ENCODE results near the gene TSHZ2.

TSHZ2 gene

GRCh38 chr20:53201588-53201987 lies 229.4 kb downstream of the TSHZ2 start:
- DNase-seq (ENCODE audit: low read depth), result no peak

GRCh38 chr20:53202777-53203176 lies 230.6 kb downstream of the TSHZ2 start:
- DNase-seq (ENCODE audit: low read depth), result no peak

GRCh38 chr20:53205046-53205445 lies 232.9 kb downstream of the TSHZ2 start:
- no peak for DNase-seq (ENCODE audit: low read depth)

- no peak for DNase-seq (ENCODE audit: low read depth)
Measured at GRCh38 chr20:53208110-53208832, 236.1 kb downstream of the TSHZ2 start.

DNA sequence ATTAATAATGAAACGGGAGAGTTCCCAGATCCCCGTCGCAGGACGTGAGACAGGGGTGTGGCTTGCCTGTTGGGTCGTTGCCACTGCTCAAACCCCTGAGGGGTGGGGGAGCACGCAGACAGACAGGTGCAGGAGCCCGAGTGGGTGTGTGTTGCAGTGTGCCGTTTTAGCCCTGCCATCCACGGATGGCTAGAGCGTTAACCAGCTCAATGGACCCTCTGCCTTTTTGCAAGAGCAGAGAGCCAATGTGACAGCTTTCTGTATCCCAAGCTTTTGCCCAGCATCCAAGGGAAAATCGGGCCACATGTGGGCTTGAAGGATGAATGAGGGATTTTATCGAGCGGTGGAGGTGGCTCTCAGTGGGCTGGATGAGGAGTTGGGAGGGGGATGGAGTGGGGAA lies 237.9 kb downstream of the TSHZ2 start:
- DNase-seq (ENCODE audit: low read depth), result no peak

DNA sequence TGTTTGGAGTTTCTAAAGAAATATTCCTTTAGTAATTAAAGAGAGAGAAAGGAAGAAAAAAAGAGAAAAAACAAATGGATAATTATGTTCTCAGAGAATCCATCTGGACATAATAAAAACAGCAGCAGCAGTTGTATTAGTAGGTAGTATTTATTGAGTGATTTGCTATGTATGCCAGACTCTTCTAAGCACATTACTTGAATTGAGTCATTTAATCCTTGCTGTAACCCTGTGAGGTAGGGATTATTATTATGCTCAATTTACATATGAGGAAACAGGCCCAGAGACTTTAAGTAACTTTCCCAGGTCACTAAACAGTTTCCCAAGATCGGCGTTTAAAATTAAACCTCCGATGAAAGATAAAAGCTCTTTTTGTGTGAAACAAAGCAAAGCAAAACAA lies 238.8 kb downstream of the TSHZ2 start:
- no peak for DNase-seq (ENCODE audit: low read depth)

DNA sequence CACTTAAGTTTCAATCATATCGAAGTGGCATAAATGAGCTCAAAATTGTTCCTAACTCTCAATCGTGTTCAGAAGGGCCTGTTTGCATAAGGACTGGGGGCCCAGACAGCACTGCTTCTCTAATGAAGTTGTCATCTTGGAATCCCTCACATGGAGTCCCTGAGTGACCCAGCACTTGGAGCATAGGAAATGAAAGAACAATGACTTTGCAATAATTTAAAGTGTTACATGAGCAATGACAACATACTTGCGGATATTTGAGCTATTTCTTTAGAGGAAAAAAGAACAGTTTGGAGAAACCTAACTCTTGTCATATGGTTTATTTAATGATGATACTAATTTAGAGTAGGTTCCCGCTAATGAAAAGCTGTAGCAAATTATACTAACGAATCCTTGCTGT lies 239.9 kb downstream of the TSHZ2 start:
- no peak for DNase-seq (ENCODE audit: low read depth)

DNA sequence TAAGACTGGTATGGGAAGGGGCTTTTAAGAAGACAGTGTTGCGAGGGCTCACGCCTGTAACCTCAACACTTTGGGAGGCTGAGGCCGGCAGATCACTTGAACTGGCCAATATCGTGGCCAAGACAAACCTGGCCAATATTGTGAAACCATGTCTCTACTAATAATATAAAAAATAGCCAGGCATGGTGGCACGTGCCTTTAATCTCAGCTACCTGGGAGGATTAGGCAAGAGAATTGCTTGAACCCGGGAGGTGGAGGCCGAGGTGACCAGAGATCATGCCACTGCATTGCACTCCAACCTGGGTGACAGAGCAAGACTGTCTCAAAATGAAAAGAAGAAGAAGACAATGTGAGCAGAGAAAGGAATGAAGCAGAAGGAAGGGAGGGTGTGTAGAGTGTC lies 242.2 kb downstream of the TSHZ2 start:
- no peak for DNase-seq (ENCODE audit: low read depth)

DNA sequence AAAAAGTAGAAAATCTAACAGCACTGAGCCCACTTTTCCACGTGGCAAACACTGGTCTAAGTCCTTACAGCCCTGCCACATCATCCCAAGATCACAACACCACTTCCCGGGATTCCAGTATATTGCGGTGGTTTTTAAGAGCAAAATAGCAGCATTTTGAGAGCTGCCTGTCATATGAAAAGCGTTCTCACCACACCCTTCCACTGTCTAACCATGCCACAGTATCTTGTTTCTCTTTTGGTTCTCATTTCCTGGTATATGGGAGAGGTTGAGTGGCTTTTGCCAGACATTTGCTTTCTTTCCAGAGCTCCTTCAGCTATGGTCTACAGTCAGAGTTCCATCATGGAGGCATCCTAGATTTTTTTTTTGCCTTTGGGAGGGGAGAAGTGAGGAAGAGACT lies 243.0 kb downstream of the TSHZ2 start:
- DNase-seq (ENCODE audit: low read depth), result no peak

GRCh38 chr20:53216478-53216855 lies 244.3 kb downstream of the TSHZ2 start:
- DNase-seq (ENCODE audit: low read depth), result no peak

DNA sequence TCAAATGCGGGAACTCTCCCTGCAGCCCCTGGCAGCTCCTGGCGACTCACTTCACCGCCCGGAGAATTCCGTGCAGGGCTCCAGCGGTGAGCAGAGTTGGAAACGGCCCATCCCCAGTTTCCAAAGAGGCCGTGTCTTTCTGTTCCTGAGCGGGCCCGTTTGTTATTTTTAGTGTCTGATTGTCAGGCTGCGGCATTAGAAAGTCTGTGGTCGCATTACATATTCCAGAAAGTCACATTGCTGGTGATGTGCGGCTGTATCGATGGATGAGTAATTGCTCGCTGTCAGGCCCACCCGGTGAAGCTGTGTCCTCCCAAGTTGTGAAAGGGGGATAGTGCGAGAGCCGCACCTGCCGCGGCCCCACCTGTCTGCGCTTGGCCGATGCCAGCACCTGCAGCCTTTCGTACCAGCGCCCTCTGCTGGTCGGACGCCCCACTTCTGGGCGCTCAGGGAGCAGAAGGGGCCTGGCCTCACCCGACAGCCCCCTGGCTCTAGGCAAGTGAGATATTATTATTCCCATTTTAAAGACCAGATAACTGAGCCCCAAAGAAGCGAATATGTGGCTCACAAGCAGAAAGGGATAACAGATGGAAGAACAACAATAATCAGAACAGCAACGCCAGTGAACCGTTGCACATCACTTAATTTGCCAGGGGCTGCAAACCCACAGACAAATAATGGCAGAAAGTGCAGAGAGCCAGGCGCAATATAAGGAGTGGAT lies 244.9 kb downstream of the TSHZ2 start:
- DNase-seq (ENCODE audit: low read depth), result no peak

GRCh38 chr20:53220482-53221307 lies 248.5 kb downstream of the TSHZ2 start:
- no peak for DNase-seq (ENCODE audit: low read depth)

DNA sequence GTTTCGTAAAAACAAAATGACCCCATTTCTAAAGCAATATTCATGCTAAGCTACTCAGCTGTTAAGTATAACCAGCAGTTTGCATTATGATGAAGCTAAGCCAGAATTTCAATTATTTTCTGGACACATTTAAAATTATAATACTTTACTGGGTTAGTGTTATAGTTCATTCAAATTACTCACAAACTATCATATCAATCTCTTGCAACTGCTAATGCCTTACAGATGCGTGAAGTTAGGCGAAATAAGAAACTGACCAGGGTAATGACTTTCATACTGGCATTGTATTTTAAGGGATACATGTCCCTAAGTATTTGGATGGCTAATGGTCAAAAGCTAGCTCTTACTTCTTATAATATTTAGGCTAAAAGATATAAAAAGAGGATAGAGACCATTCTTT lies 249.6 kb downstream of the TSHZ2 start:
- no peak for DNase-seq (ENCODE audit: low read depth)

DNA sequence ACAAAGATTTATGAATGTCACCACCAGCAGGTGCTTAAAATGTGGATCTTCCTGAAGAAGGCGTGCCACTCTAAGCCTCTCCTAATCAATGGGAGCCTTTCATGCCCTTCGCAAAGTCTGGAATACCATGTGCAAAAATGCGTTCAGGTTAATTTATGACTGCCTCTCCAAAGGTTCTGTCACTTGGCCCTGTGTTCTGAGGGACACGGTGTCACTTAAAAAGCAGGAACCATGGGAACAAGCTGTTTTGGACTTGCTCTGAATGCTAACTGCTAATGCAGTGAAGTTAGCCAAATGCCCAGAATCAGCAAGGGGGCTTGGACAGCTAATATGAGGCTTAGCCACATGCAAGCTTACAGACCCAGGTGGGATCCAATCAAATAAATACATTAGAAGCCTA lies 250.3 kb downstream of the TSHZ2 start:
- DNase-seq (ENCODE audit: low read depth), result no peak

- no peak for DNase-seq (ENCODE audit: low read depth)
Measured at GRCh38 chr20:53222932-53223331, 250.8 kb downstream of the TSHZ2 start.

GRCh38 chr20:53223626-53224172 lies 251.5 kb downstream of the TSHZ2 start:
- no peak for DNase-seq (ENCODE audit: low read depth)

- no peak for DNase-seq (ENCODE audit: low read depth)
Measured at GRCh38 chr20:53224851-53225250, 252.7 kb downstream of the TSHZ2 start.

DNA sequence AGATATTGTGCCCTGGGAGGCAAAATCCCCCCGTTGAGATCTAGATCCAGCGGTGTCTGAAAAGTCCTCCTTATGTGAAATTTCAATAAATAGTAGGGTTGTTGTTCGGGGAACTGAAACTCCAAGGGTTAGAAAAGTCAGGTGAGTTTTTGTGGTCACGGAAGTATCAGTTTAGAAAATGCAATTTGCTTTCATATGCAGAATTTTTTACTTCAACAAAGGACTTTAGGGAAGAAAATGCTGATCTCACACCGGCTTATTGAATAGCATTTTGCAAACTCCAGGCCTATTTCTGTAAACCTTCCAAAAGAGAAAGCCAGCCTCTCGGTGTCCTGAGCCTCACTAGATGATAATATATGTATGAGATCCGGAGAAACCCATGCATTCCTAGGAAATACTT lies 254.7 kb downstream of the TSHZ2 start:
- no peak for DNase-seq (ENCODE audit: low read depth)

DNA sequence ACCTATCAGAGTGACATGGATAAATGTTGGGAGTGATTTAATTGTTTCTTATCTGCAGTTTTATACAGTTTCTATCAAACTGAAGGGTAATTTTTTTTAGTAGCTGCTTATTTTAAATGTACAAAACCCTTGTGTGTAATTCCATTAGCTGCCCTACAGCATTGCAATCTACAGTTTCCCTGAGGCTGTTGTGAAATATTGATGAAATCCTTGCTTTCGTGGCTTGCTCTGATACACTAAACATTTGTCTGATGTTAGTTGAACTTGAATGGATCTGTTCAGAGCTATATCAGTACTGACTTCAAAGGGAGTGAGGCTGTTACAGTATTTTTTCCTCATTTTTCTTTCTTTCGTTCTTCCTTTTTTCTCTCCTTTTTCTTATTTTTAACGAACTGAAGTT lies 255.4 kb downstream of the TSHZ2 start:
- no peak for DNase-seq (ENCODE audit: low read depth)

DNA sequence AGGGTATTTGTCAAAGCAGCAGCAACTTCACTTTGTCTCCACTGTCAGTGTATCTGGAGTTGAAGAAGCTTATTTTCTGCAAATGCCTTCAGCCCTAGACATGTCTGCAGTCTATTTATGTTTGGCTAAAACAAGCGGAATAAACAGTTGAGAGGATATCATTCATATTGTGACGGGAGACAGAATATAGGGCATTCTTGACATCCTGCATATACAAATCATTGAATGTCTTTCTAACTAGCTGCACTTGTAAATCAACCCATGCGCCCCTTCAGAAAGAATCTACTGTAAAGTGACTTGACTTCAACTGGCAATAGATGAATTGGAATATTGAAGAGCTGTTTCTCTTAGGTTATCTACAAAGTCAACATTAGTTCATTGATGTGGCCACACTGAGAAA lies 258.9 kb downstream of the TSHZ2 start:
- DNase-seq (ENCODE audit: low read depth), result no peak

DNA sequence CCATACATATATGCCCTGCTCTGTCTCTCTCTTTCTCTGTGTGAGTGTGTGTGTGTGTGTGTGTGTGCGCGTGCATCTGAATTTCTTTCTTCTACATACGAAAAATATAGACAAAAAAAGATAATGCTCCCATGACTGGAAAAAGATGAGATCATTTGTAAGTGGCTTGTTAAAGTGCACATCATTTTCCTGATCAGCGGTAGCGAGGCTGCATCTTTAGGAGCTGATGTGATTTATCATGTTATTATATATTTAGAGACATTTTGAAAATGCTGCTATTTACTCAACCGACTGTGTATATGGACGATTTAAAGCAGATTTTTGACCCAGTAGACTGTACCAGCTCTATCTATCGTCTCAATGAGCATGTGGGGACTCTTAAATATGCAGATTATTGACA lies 265.3 kb downstream of the TSHZ2 start:
- DNase-seq (ENCODE audit: low read depth), result no peak

DNA sequence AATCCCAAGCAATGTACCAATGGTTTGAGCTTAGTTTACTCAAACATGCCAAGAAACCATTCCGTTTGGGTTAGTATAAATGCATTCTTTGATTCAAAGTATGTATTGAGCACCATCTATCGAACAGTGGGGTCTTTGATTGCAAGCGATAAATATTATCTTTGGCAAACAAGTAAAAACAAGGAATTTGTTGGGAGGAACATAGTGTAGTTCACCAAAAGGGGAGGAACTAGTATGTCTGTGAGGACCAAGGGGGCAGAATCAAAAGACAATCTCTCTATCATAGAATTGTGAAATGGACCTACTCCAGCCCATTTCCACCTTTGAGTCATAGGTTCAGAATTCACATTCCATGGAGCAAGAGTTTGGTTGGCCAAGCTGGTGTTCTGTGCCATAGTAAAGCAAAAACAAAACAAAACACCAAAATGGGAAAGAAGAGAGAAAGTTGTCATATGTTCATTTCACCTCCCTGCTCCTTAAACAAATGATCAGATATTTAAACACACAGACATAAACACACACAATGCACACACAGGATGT lies 266.0 kb downstream of the TSHZ2 start:
- no peak for DNase-seq (ENCODE audit: low read depth)

Measured in CMK (cell line).